Activated naive CD8-positive, alpha-beta T cell treated with anti-CD3 and anti-CD28 coated beads for 36 hours (primary cell): ENCODE measurements around the gene TFEB. TPM values are rescaled to one million over a fixed set of nuclear protein-coding genes. Genes with fewer than 3 reads are reported as not detected.

Experiments used
- DNase-seq: peaks from one replicate; pipeline ENCODE4 v3.0.0; 2021
- H3K27ac Mint-ChIP-seq: one replicate; pipeline ENCODE4 v1.8.0; 2022; ENCODE audit warnings: mild to moderate bottlenecking, moderate library complexity, mixed read lengths
- H3K27me3 Mint-ChIP-seq: one replicate; pipeline ENCODE4 v1.8.0; 2022; ENCODE audit warnings: mild to moderate bottlenecking, mixed read lengths
- H3K36me3 Mint-ChIP-seq: one replicate; pipeline ENCODE4 v1.8.0; 2021; ENCODE audit warnings: mild to moderate bottlenecking, mixed read lengths
- H3K4me1 Mint-ChIP-seq: one replicate; pipeline ENCODE4 v1.8.0; 2021; ENCODE audit warnings: mixed read lengths
- H3K4me3 Mint-ChIP-seq: one replicate; pipeline ENCODE4 v1.8.0; 2022; ENCODE audit warnings: mild to moderate bottlenecking, moderate library complexity, mixed read lengths
- H3K9me3 Mint-ChIP-seq: one replicate; pipeline ENCODE4 v1.8.0; 2022; ENCODE audit warnings: mixed read lengths
- total RNA-seq, 2 experiments: library from RNA; stranded (reverse); gene quantifications; one replicate each; pipeline ENCODE4 v1.2.3, GENCODE V29; 2021

The TFEB gene
- total RNA-seq: 10 to 100 TPM in 1 of 2 experiments, 1 to 10 TPM in 1; 9.3 to 11.5 TPM

DNA sequence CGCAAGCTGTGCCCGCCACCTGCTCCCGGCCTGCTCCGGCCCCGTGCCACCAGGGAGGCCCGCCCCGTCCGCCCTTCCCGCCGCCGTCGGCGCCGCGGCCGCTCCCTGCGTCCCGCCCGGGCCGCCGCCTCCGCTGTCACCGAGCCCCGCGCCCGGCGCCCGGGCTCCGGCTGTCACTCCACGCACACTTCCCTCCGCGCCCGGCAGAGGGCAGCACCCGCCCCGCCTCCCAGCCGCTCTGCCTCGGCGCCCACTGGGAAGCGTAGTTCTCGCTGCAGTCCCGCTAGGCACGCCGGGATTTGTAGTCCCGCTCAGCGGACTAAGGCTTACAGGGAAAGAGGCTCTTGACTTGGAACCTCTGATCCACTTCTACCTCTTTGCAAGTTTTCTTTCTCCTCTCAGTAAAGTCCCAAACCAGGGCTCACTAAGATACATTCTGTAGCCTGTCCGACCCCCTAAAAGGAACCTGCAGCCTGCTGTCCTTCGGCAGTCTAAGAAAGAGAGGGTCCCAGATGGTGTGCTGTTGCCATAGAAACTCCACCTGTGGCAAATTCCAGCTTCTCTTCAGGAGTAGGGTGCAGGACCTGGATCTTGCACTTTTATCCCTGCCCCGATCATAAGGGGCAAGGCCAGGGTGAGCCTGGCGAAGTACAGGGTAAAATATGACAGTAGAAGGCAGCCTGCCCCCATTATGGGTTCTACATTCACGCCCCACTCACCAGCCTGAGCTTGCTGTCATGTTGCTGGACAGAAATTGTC lies at the start of gene TFEB:
TSS of gene TFEB (minus strand) at position 182 of the 759 bp plus-strand sequence. CDS start 44,395 bp downstream, outside the sequence.
- peak; percentile 96 for DNase-seq
- Mint-ChIP-seq H3K9me3 (no peaks in the 10 kb centered on the region), H3K36me3 (no peaks in the 10 kb centered on the region), H3K4me3 (peak within 1 kb of the TSS; percentile 73), H3K27ac (peak within 1 kb of the TSS; percentile 68), H3K27me3 (no peaks in the 10 kb centered on the region), H3K4me1 (peaks cover 17% of the 10 kb centered on the region)

DNA sequence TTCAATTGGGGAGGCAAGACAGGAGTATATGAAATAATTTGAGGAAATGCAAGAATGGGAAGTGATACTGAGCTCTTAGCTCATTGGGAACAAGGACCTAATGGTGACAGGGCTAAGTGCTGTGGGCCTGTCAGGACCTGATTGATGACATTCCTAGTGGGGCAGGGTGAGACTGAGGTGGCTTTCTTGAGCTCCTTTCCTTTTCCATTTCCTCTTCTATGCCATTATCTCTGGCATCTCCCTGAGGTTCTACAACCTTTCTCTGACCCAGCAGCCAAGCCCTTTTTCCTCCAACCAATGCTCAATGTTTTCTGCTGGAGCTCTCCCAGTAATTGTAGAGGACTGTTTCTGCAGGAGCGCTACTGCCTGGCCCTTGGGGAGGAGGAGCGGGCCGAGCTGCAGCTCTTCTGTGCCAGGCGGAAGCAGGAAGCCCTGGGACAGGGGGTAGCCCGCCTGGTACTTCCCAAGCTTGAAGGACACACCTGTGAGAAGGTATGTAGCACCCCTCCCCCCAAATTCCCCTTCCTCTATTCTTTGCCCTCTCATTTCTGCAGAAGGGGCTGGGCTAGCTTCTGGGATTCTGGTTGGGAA lies 49.3 kb upstream of the TFEB start:
- Mint-ChIP-seq H3K27ac (no peak overlapping the region), H3K4me1 (peaks cover 24% of the 10 kb centered on the region), H3K4me3 (no peak overlapping the region), H3K9me3 (no peaks in the 10 kb centered on the region), H3K27me3 (peaks cover 10% of the 10 kb centered on the region), H3K36me3 (peaks cover 14% of the 10 kb centered on the region)
- DNase-seq: no peak

DNA sequence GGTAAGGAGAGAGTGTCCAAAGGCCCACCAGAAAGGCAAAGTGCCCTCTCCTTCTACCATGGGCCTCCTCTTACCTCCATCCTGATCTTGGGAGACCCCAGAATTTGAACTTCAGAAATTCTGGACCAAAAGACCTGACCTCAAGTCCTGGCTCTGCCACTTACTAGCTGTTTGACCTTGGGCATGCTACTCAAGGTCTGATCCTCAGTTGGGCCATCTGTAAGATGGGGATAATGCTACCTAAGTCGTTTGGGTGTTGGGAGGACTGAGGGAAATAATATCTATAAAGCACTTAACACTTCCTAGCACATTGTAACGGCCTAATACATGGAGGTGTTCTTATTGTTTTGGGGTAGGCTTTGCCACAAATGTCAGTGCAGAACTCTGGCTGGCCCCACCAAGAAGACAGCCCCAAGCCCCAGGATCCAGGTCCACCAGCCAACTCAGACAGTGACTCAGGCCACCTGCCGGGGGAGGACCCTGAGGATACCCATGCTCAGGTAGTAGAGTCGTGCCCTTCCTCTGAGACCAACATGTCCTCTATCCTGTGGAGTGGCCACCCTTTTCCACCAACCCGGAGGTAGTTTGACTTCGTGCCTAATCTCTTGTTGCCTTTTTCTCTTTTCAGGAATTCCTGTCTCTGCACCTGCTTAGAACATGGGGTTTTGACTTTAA lies 47.8 kb upstream of the TFEB start:
- H3K27ac Mint-ChIP-seq: no peak overlapping the region
- H3K27me3 Mint-ChIP-seq: peaks cover 10% of the 10 kb centered on the region
- peaks cover 2% of the 10 kb centered on the region for H3K36me3 Mint-ChIP-seq
- no peak for DNase-seq
- H3K9me3 Mint-ChIP-seq: no peaks in the 10 kb centered on the region
- peaks cover 21% of the 10 kb centered on the region for H3K4me1 Mint-ChIP-seq
- H3K4me3 Mint-ChIP-seq: no peak overlapping the region

DNA sequence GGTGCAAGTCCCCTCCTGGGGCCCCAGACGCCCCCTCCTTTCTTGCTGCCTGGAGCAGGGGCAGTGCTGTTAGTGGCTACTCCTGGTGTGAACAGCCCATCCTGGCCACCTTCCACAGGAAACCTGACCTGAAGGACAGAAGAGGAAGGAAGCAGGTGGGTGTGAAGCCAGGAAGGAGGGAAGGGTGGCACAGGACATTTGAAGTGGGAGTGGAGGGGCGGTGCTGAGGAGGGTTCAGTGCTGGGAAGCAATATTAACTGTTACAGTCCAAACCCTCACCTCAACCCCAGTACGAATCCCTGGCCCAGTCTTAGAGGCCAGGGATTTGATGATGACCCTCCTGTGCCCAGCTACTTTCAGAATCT lies 45.9 kb upstream of the TFEB start:
- no peak overlapping the region for H3K27ac Mint-ChIP-seq
- DNase-seq: no peak

DNA sequence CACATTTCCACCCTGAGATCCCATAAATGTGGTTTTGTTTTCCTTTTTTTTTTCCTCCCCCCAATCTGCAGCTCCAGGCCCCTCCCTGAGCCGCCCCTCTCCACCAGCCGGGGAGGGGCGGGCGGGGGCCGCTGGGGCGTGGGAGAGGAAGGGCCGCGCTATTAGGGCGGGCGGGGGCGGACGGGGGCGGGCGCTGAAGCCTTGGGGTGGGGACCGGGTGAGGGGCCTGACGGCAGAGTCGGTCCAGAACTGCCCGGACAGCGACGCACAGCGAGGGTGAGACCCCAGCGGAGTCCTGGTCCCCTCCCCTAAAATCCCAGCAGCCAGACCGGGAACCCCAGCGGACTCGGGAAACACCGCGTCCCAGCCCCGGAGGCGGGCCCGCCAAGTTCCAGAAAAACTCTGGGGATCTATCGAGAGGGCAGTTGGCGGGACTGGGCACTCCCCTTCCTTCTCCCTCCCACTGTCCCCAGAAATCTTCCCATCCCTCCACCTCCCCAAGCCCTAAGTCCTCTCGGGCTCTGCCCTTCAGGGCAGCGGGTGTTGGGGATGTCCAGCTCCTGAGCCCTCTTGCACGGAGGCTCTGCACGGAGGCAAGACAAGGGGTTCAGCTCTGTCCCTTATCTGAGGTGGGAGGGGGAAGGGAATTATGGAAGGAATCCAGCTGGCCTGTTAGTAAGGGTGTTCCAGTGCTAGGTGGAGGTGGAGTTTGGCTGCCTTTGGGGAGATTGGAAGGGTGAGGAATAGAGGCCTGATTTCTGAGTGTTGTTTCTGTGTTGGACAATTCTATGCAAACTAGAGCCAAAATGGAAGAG lies 45.4 kb upstream of the TFEB start, which contains the start of gene PRICKLE4:
TSS of gene PRICKLE4 (plus strand) at position 232 of the 815 bp plus-strand sequence. CDS start 2,692 bp downstream, outside the sequence.
- Mint-ChIP-seq H3K9me3 (no peaks in the 10 kb centered on the region), H3K4me1 (peaks cover 17% of the 10 kb centered on the region), H3K27me3 (peaks cover 10% of the 10 kb centered on the region), H3K36me3 (no peaks in the 10 kb centered on the region), H3K4me3 (peak within 1 kb of the TSS; percentile 88), H3K27ac (peak within 1 kb of the TSS; percentile 70)
- DNase-seq: no peak

More for the DNA sequence above, 45.9 kb upstream of the TFEB start:
- H3K9me3 Mint-ChIP-seq: no peaks in the 10 kb centered on the region
- peaks cover 21% of the 10 kb centered on the region for H3K4me1 Mint-ChIP-seq
- no peak overlapping the region for H3K4me3 Mint-ChIP-seq
- no peaks in the 10 kb centered on the region for H3K36me3 Mint-ChIP-seq
- H3K27me3 Mint-ChIP-seq: peaks cover 10% of the 10 kb centered on the region

DNA sequence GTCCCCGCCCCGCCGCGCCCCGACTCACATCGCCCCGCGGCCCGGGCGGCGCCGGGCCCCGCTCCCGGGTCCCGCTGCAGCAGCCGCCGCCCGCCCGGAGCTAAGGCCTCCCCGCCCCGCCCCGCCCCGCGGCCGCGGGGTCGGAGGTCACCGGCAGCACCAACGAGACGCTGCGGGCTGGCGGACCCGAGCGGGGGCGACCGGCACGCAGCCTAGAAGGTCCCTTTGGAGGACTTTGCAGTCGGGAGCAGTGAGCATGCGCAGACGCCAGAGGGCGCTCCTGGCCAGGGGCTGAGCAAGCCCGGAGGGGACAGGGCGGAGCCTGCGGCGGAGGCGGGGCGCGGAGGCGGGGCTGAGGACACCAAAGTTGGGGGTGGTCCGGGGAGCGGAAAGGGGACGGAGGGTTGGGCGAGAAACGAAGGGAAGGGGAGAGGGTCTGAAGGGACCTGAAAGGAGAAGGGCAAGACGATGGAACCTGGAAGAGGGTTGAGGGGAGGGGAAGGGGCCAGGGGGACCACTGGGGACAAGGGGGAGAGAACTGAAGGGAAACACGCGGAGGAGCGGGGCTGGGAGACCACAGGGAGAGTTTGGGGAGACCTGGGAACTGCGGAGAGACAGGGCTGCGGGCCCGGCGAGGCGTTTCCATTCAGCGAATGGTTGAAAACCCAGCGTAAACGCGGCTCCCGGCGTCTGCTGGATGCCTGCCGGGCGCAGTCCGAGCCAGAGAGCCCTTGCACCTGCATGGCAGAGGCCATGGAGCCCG lies 44.6 kb upstream of the TFEB start, which contains the start of gene FRS3:
TSS of gene FRS3 (minus strand) at position 113 of the 763 bp plus-strand sequence. CDS start 2,913 bp downstream, outside the sequence.
- Mint-ChIP-seq H3K9me3 (no peaks in the 10 kb centered on the region), H3K4me1 (peaks cover 18% of the 10 kb centered on the region), H3K4me3 (peak within 1 kb of the TSS; percentile 90), H3K36me3 (no peaks in the 10 kb centered on the region), H3K27ac (peak within 1 kb of the TSS; percentile 70), H3K27me3 (peaks cover 10% of the 10 kb centered on the region)
- DNase-seq: peak; percentile 99

DNA sequence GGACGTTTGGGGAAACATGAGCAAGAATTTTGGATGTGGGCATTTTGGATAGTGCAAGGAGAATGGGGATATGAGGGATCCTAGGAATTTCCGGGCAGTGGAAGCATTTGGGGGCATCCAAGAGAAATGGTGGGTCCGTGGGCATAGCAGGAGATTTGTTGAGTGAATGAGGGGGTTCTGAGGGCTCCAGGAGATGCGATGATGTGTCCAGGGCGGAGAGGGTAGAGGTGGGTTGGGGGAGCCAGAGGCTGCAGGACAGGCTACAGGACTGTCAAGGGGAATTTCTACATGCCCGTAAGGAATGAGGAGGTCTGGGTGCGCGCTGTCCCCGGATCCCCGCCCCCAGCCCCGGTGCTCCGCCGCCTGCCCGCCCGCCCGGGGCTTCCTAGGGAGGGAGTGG lies 43.9 kb upstream of the TFEB start:
- H3K4me3 Mint-ChIP-seq: peak overlapping the region; percentile 90
- H3K36me3 Mint-ChIP-seq: no peaks in the 10 kb centered on the region
- peaks cover 10% of the 10 kb centered on the region for H3K27me3 Mint-ChIP-seq
- H3K9me3 Mint-ChIP-seq: no peaks in the 10 kb centered on the region
- peak overlapping the region; percentile 43 for H3K27ac Mint-ChIP-seq
- peaks cover 18% of the 10 kb centered on the region for H3K4me1 Mint-ChIP-seq
- DNase-seq: no peak

DNA sequence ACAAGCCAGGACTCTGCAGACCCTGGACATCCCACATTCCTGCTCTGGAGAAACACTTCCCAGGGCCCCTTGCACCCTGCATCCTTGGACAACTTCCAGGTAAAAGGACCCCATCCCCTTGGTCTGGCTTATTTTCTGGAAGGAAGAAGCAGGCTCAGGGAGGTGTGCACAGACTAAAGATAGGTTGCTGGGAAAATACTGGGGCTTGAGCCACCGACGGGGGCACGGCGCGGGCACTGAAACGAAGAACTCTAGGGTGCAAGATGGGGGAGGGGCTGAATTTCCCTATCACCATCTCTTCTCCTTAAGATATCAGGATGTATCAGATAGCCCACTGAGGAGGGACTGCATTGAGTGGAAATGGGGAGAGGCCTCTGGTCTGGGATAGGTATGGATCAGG lies 43.5 kb upstream of the TFEB start:
- Mint-ChIP-seq H3K9me3 (no peaks in the 10 kb centered on the region), H3K36me3 (no peaks in the 10 kb centered on the region), H3K27ac (peak overlapping the region; percentile 43), H3K4me3 (peak overlapping the region; percentile 90), H3K27me3 (peaks cover 10% of the 10 kb centered on the region), H3K4me1 (peaks cover 18% of the 10 kb centered on the region)
- no peak for DNase-seq

DNA sequence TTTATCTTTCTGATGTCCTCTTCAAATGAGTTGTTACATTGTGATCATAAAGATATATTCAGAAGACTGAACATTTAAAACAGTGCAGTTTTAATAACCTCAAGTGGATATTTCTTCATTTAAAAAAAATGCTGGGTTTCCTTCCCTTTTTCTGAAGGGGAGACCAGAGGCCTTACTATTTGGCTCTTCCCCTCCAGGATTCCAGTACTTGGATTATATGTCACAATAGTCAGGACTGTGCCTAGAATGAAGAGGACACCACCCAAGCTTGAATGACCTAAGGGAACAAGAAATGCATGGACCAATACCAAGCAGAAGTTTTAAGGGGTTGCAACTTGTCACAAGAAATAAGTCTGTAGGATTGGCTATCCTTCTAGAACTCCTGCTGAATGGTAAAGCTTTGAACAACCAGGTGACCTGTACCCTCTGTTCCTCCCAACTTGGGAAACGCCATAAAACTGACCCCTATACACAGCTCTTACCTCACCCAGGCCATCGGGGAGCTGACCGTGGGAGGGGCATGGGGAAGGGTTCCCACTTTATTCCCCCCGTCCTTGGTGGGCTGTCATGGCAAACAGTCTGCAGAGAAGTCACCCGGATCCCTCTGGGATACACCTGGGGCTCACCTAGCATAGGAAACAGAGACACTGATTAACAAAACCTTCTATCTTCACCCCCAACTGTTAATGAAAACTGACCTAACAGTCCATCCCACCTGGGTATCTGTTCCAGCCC lies 42.3 kb upstream of the TFEB start:
- DNase-seq: no peak
- Mint-ChIP-seq H3K27me3 (peaks cover 10% of the 10 kb centered on the region), H3K4me3 (no peak overlapping the region), H3K36me3 (no peaks in the 10 kb centered on the region), H3K27ac (no peak overlapping the region), H3K4me1 (peaks cover 18% of the 10 kb centered on the region), H3K9me3 (no peaks in the 10 kb centered on the region)

DNA sequence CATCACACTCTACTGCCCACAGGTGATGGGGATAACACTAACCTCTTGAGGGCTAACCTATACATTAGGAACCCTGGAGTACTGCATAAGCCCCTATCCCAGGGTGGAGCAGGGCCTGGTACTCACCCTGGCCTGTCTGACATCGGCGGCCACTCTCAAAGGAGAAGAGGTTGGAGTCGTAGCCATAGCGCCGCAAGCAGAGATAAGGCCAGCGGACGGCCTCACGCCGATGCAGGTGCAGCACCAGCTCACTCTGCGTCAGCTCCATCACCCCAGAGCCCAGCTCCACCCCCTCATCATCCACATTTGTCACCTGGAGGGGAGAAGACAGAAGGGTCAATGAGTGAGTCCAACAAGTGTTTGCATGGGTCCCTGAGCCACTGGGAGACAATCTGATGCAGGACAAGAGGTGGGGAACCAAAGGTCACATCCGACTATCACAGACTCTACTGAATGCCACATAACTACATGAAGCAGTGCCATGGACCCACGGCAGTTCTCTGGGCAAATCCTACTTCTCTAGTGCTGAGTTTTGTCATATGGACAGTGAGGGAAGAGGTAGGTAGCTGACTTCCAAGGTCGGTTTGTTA lies 40.0 kb upstream of the TFEB start:
- H3K4me1 Mint-ChIP-seq: peaks cover 8% of the 10 kb centered on the region
- H3K4me3 Mint-ChIP-seq: no peak overlapping the region
- no peaks in the 10 kb centered on the region for H3K9me3 Mint-ChIP-seq
- H3K27me3 Mint-ChIP-seq: peaks cover 2% of the 10 kb centered on the region
- no peak overlapping the region for H3K27ac Mint-ChIP-seq
- peaks cover 2% of the 10 kb centered on the region for H3K36me3 Mint-ChIP-seq
- DNase-seq: no peak

DNA sequence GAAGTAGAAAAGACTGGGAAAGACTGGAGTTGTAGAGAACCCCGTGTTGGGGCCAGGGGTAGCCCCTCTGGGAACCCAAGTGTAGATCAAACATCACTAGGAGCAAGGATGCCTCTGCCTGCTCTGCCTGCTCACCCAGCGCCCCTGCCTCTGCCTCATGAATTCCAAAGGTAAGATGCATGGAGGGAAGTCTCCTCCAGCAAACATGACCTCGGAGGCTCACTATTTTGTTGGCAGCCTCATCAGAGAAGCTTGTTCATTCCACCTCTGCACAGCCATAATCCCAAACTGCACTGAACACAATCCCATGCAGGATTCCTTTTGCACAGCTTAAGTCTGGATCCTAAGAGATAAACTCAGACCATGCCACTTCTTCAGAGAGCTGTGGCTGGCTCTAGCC lies 39.4 kb upstream of the TFEB start:
- Mint-ChIP-seq H3K27me3 (no peaks in the 10 kb centered on the region), H3K9me3 (no peaks in the 10 kb centered on the region), H3K4me1 (peaks cover 8% of the 10 kb centered on the region), H3K27ac (no peak overlapping the region), H3K4me3 (no peak overlapping the region), H3K36me3 (peaks cover 2% of the 10 kb centered on the region)
- DNase-seq: no peak

DNA sequence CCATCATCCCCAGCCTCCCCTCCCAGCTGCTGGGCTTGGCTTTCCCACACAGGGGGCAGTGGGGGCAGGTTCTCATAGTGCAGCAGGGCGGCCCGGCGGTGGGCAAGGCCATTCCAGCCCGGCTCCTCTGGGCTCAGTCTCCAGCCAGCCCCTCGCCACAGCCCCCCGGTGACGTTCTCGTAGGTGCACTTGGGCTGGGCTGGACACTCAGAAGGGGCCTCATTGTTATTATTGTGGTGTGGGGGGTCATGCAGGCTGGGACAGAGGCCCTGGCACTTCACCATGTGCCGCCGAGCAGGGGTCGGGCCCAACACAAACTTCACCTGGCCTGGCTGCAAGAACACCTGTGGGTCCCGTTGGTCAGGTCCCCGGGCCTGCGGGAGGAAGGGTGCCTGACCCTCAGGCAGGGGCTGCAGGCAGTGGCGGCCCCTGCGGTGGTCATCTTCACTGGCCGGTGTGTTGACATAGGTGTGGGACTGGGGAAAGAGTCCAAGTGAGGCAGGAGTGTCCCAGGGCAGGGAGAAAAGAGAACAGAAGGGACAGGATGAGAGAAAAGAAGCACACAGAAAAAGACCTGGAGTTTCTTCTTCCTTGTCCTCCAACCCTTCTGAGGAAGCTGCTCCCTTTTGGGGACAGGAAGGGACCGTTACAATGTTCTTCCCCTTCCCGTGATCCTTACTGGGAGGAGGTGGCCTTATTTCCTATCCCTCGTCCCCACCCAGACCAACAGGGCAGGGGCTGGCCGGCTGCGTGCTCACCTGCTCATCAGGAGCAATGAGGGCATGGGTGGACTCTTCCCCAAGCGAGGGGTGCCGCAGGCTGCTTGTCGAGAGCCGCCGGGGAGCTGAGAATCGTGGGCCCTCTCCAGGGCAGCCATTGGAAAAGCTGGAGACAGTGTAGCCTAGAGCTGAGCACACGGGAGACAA lies 35.9 kb upstream of the TFEB start:
- Mint-ChIP-seq H3K4me1 (peaks cover 13% of the 10 kb centered on the region), H3K36me3 (peaks cover 2% of the 10 kb centered on the region), H3K27ac (no peak overlapping the region), H3K9me3 (no peaks in the 10 kb centered on the region), H3K4me3 (no peak overlapping the region), H3K27me3 (no peaks in the 10 kb centered on the region)
- DNase-seq: no peak
